ENCODE results near the gene PRR33.

PRR33 gene

GRCh38 chr11:1868636-1869291 lies 22.9 kb downstream of the PRR33 start:
- TF ChIP-seq ZFX (IDR thresholded peaks at IDR 0.05) (no peak), CTCF (conservative IDR thresholded peaks at IDR 0.05) (no peak)
- H3K27ac ChIP-seq: no peak overlapping the region

GRCh38 chr11:1868056-1868635 lies 23.5 kb downstream of the PRR33 start:
- H3K27ac ChIP-seq: no peak overlapping the region
- TF ChIP-seq CTCF (conservative IDR thresholded peaks at IDR 0.05) (no peak), ZFX (IDR thresholded peaks at IDR 0.05) (no peak)

- H3K27ac ChIP-seq: no peak overlapping the region
- TF ChIP-seq CTCF (conservative IDR thresholded peaks at IDR 0.05) (no peak), ZFX (IDR thresholded peaks at IDR 0.05) (no peak)
These were observed 24.3 kb downstream of the PRR33 start for GRCh38 chr11:1867381-1867780.

GRCh38 chr11:1866776-1867175 lies 24.9 kb downstream of the PRR33 start:
- no peak for TF ChIP-seq ZFX (IDR thresholded peaks at IDR 0.05)
- TF ChIP-seq CTCF (conservative IDR thresholded peaks at IDR 0.05): no peak
- H3K27ac ChIP-seq: no peak overlapping the region

GRCh38 chr11:1866226-1866625 lies 25.5 kb downstream of the PRR33 start:
- no peak overlapping the region for H3K27ac ChIP-seq
- no peak for TF ChIP-seq ZFX (IDR thresholded peaks at IDR 0.05)
- no peak for TF ChIP-seq CTCF (conservative IDR thresholded peaks at IDR 0.05)

- TF ChIP-seq ZFX (IDR thresholded peaks at IDR 0.05): no peak
- TF ChIP-seq CTCF (conservative IDR thresholded peaks at IDR 0.05): no peak
- no peak overlapping the region for H3K27ac ChIP-seq
These were observed 26.6 kb downstream of the PRR33 start for GRCh38 chr11:1864831-1865665.

- TF ChIP-seq ZFX (IDR thresholded peaks at IDR 0.05): no peak
- TF ChIP-seq CTCF (conservative IDR thresholded peaks at IDR 0.05): no peak
- no peak overlapping the region for H3K27ac ChIP-seq
These were observed 27.5 kb downstream of the PRR33 start for GRCh38 chr11:1864231-1864630.
